HG02759 (cell line): ENCODE results near the gene SPTBN5.

Source experiments
- ATAC-seq: cut with Tn5 transposase; IDR thresholded peaks from one replicate; pipeline ENCODE4 v1.9.1; 2021; ENCODE audit warnings: mild to moderate bottlenecking, moderate library complexity; ENCODE audit not compliant: unreplicated experiment

Gene SPTBN5

GRCh38 chr15:41809121-41809520 lies 84.7 kb downstream of the SPTBN5 start:
- no peak for ATAC-seq

- ATAC-seq = no peak
Measured at GRCh38 chr15:41806291-41807181, 87.3 kb downstream of the SPTBN5 start.

GRCh38 chr15:41805711-41806110 lies 88.1 kb downstream of the SPTBN5 start:
- ATAC-seq = no peak

GRCh38 chr15:41804916-41805666 lies 88.8 kb downstream of the SPTBN5 start:
- no peak for ATAC-seq

DNA sequence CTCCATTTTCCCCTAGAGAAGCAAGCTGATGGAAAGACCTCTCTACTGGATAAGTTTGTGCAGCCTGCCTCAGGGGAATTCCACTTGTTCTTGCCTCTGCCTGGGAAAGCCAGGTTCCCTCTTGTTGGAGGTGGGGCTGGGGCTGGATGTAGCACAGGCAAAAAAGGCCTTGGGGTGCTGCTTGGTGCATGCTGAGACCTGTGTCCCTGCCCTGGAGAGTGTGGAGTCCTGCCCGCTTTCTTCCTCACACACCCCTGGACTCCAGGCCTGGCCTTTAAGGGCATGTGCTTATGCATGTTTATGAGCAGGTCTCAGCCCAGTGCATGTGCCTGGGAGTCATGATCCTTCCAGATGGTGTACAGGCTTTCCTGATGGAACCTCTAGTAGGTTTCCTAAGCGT lies 89.5 kb downstream of the SPTBN5 start:
- no peak for ATAC-seq

DNA sequence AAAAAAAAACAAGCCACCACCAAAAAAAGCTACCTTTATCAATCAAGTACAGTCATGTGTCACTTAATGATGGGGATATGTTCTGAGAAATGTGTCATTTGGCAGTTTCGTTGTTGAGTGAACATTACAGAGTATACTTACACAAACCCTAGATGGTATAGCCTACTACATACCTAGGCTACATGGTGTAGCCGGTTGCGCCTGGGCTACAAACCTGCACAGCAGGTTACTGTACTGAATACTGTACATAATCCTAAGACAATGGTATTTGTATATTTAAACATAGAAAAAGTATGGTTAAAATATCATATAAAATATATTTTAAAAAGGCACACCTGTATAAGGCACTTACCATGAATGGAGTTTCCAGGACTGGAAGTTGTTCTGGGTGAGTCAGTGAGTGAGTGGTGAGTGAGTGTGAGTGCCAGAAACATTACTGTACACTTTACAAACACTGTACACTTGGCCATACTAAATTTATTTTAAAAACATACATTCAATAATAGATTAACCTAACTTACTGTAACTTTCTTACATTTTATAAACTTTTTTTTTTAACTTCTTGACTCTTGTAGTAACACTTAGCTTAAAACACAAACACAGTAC lies 91.9 kb downstream of the SPTBN5 start:
- ATAC-seq = no peak

DNA sequence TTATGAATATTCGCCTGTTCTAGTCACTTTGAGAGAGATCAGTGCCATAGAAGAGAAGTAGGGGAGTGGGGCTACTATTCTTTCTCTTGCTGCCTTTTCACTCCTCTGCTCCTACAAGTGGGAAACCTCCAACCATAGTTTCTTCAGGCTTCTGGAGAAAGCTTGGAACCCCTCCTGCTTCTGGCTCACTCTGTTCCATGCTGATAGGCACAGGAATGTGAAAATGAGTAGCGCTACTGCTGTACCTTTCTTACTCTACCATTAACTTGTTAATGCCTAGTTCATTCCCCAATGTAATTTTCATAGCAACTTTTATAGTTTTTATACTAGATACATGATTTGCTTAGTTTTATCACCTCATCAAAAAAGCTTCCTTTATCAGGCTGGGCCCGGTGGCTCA lies 92.7 kb downstream of the SPTBN5 start:
- no peak for ATAC-seq

GRCh38 chr15:41799488-41799805 lies 94.4 kb downstream of the SPTBN5 start:
- no peak for ATAC-seq

DNA sequence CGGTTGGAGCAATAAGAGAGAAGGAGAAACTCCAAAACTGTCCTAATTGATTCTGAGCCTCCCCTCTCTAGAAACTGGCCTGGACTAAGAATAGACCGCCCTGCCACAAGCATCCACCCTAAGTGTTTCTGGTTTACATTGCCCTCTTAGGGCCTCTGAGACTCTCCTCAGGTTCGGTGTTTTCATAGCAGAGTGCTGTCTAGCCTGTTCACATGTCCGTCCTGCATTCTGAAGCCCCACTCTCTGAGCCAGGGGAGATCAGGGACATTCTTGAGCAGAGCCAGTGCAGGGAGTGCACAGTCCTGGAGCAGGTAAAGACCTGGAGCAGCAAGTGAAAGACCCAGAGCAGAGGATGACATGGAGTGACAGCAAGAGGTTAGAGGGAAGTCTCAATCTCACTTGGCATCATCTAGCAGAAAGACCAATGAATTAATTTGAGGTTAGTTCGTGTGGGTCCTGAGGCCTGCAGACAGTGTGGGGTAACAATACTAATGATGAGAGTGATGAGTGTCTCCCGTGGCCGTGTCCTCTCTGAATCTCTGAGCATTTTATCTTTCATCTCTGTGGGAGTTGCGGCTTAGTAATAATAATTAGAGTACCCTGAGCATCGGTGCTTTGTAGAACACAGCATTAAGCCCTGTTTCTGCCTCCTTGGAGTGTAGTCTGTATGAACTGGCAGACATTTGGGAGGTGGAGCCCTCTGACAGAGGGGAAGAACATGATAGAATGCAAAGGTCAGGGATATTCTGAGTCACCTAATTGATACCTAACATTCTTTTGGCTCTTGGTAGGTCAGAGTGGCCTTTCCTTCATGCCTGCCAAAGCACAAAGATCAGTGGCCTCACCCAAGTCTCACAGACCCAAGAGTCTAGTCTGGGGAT lies 95.0 kb downstream of the SPTBN5 start:
- no peak for ATAC-seq
